HG03432 (cell line): ENCODE results near the gene RNF41.

ENCODE experiments used
- ATAC-seq: cut with Tn5 transposase; IDR thresholded peaks from one replicate; pipeline ENCODE4 v1.9.1; 2021; ENCODE audit warnings: mild to moderate bottlenecking, moderate library complexity; ENCODE audit not compliant: unreplicated experiment

The RNF41 gene

GRCh38 chr12:56244494-56244893 is 22.8 kb upstream of the RNF41 start:
- no peak for ATAC-seq

GRCh38 chr12:56243731-56244181 is 22.0 kb upstream of the RNF41 start:
- no peak for ATAC-seq

GRCh38 chr12:56242986-56243385 is 21.3 kb upstream of the RNF41 start:
- no peak for ATAC-seq

- ATAC-seq = no peak
Measured at GRCh38 chr12:56241424-56242303, 19.9 kb upstream of the RNF41 start.

GRCh38 chr12:56237552-56237951 is 15.8 kb upstream of the RNF41 start:
- no peak for ATAC-seq

- ATAC-seq = no peak
Measured at GRCh38 chr12:56236985-56237384, 15.3 kb upstream of the RNF41 start.

GRCh38 chr12:56236091-56236490 is 14.4 kb upstream of the RNF41 start:
- ATAC-seq = no peak

- ATAC-seq = no peak
Measured at GRCh38 chr12:56234746-56235436, 13.2 kb upstream of the RNF41 start.

- ATAC-seq = no peak
Measured at GRCh38 chr12:56231184-56231582, 9.5 kb upstream of the RNF41 start.

- ATAC-seq = no peak
Measured at GRCh38 chr12:56230432-56231183, 8.9 kb upstream of the RNF41 start.

GRCh38 chr12:56229916-56230431 is 8.3 kb upstream of the RNF41 start, which contains the start of gene SLC39A5:
Gene SLC39A5, plus strand, starts transcription at chr12:56230051. Its CDS starts 1,224 bp downstream, at chr12:56231275.
- ATAC-seq = no peak

GRCh38 chr12:56229082-56229481 is 7.4 kb upstream of the RNF41 start:
- ATAC-seq = no peak

- ATAC-seq = no peak
Measured at GRCh38 chr12:56224954-56225353, 3.2 kb upstream of the RNF41 start.

GRCh38 chr12:56224102-56224701 is 2.5 kb upstream of the RNF41 start, which contains the start of gene NABP2:
Gene NABP2, plus strand, starts transcription at chr12:56224342. Its CDS starts 515 bp downstream, at chr12:56224857.
- peak; percentile 80 for ATAC-seq

- no peak for ATAC-seq
Measured at GRCh38 chr12:56223571-56224101, 1.9 kb upstream of the RNF41 start.

GRCh38 chr12:56222531-56222895 is 791 bp upstream of the RNF41 start:
- ATAC-seq = no peak

GRCh38 chr12:56221232-56221756 is 428 bp downstream of the RNF41 start:
- ATAC-seq = peak; percentile 27

- no peak for ATAC-seq
Measured at GRCh38 chr12:56220611-56221231, 1.0 kb downstream of the RNF41 start.

GRCh38 chr12:56219840-56220239 is 1.9 kb downstream of the RNF41 start:
- ATAC-seq = no peak

GRCh38 chr12:56216461-56216860 is 5.3 kb downstream of the RNF41 start:
- no peak for ATAC-seq
